Trophoblast cell (in vitro differentiated cells and primary cell): ENCODE results near the gene AEBP2.
"Not testable (repeated sequence)": the region's sequence is repeated elsewhere in the genome, so short reads cannot be mapped to it uniquely, and the experiment has no call there.

ENCODE experiments used
- DNase-seq, 2 donors: peaks; one replicate each; pipeline ENCODE4 v3.0.0-alpha.2; 2016
- H2AFZ ChIP-seq: 2 replicates; pipeline ENCODE4 v1.6.1; 2013; ENCODE audit warnings: low read length, moderate library complexity, mild to moderate bottlenecking; ENCODE audit not compliant: insufficient read depth, poor library complexity
- H2AK5ac ChIP-seq: 2 replicates; pipeline ENCODE4 v1.6.1; 2013; ENCODE audit warnings: mild to moderate bottlenecking, low read length
- H2BK120ac ChIP-seq: 2 replicates; pipeline ENCODE4 v1.6.1; 2013; ENCODE audit warnings: low read length, mild to moderate bottlenecking, moderate library complexity; ENCODE audit not compliant: insufficient read depth, poor library complexity
- H2BK12ac ChIP-seq: 2 replicates; pipeline ENCODE4 v1.6.1; 2013; ENCODE audit warnings: mild to moderate bottlenecking, low read length, moderate library complexity
- H2BK5ac ChIP-seq: 2 replicates; pipeline ENCODE4 v1.6.1; 2013; ENCODE audit warnings: low read length, low read depth, moderate library complexity, mild to moderate bottlenecking; ENCODE audit not compliant: poor library complexity
- H3K14ac ChIP-seq: 2 replicates; pipeline ENCODE4 v1.6.1; 2013; ENCODE audit warnings: mild to moderate bottlenecking, low read length
- H3K18ac ChIP-seq: 2 replicates; pipeline ENCODE4 v1.6.1; 2013; ENCODE audit warnings: mild to moderate bottlenecking, low read length
- H3K23ac ChIP-seq: 2 replicates; pipeline ENCODE4 v1.6.1; 2013; ENCODE audit warnings: low read length
- H3K27ac ChIP-seq: 2 replicates; pipeline ENCODE4 v1.5.1; 2013; ENCODE audit warnings: low read depth, mild to moderate bottlenecking, inconsistent platforms, low read length, moderate library complexity
- H3K27me3 ChIP-seq: 2 replicates; pipeline ENCODE4 v1.6.1; 2013; ENCODE audit warnings: inconsistent platforms, mild to moderate bottlenecking, low read length, moderate library complexity; ENCODE audit not compliant: insufficient read depth
- H3K36me3 ChIP-seq, 2 experiments: 1 replicate in 1 of 2; 2 replicates in 1 of 2; pipeline ENCODE4 v1.6.1; 2013; ENCODE audit warnings: low read length in 2 of 2, mild to moderate bottlenecking in 2 of 2, moderate library complexity in 1 of 2; ENCODE audit not compliant: insufficient read depth in 2 of 2, control insufficient read depth in 1 of 2
- H3K4ac ChIP-seq: 2 replicates; pipeline ENCODE4 v1.6.1; 2013; ENCODE audit warnings: low read depth, mild to moderate bottlenecking, low read length, moderate library complexity
- H3K4me1 ChIP-seq, 2 experiments: 1 replicate in 1 of 2; 2 replicates in 1 of 2; pipeline ENCODE4 v1.6.1; 2013; ENCODE audit warnings: low read length in 2 of 2, mild to moderate bottlenecking in 2 of 2, moderate library complexity in 1 of 2; ENCODE audit not compliant: insufficient read depth in 2 of 2, control insufficient read depth in 1 of 2
- H3K4me2 ChIP-seq: 2 replicates; pipeline ENCODE4 v1.6.1; 2013; ENCODE audit warnings: inconsistent platforms, mild to moderate bottlenecking, low read length, moderate library complexity
- H3K4me3 ChIP-seq: 2 replicates; pipeline ENCODE4 v1.5.1; 2013; ENCODE audit warnings: mild to moderate bottlenecking, low read depth, low read length, inconsistent platforms
- H3K79me1 ChIP-seq: one replicate; pipeline ENCODE4 v1.6.1; 2013; ENCODE audit warnings: low read length
- H3K79me2 ChIP-seq: 2 replicates; pipeline ENCODE4 v1.6.1; 2013; ENCODE audit warnings: low read length, mild to moderate bottlenecking; ENCODE audit not compliant: control insufficient read depth, insufficient read depth, poor library complexity
- H3K9ac ChIP-seq: 2 replicates; pipeline ENCODE4 v1.6.1; 2013; ENCODE audit warnings: mild to moderate bottlenecking, low read length
- H3K9me3 ChIP-seq: 2 replicates; pipeline ENCODE4 v1.6.1; 2013; ENCODE audit warnings: low read depth, mild to moderate bottlenecking, control low read depth, inconsistent platforms, low read length; ENCODE audit not compliant: insufficient read depth
- H4K12ac ChIP-seq: 2 replicates; pipeline ENCODE4 v1.6.1; 2013; ENCODE audit warnings: low read depth, mild to moderate bottlenecking, low read length, moderate library complexity
- H4K8ac ChIP-seq: 2 replicates; pipeline ENCODE4 v1.6.1; 2013; ENCODE audit warnings: low read depth, mild to moderate bottlenecking, low read length, moderate library complexity
- H4K91ac ChIP-seq: one replicate; pipeline ENCODE4 v1.6.1; 2013; ENCODE audit warnings: low read depth, mild to moderate bottlenecking, low read length, moderate library complexity
- WGBS: extraction: QIAGEN DNeasy Blood & Tissue Kit; methylation state at CpG from one replicate; pipeline ENCODE4 v1.1.7; 2013; ENCODE audit warnings: missing lambda C conversion rate; ENCODE audit not compliant: insufficient read length, insufficient coverage; ENCODE audit errors: extremely low coverage; 5-methylcytosine and 5-hydroxymethylcytosine counted together

AEBP2 gene

GRCh38 chr12:19410629-19411185, 28.6 kb upstream of the AEBP2 start:
- no peak overlapping the region for H2BK5ac ChIP-seq
- no peak overlapping the region for H2BK12ac ChIP-seq
- H3K27me3 ChIP-seq, result no peaks in the 10 kb centered on the region
- no peak overlapping the region for H2AK5ac ChIP-seq
- WGBS, result no CpG with 5 or more reads among the region's 7 CpGs
- no peak overlapping the region for H3K4me3 ChIP-seq
- no peak overlapping the region for H4K12ac ChIP-seq
- no peak overlapping the region for H3K18ac ChIP-seq
- H2AFZ ChIP-seq, result no peak overlapping the region
- no peaks in the 10 kb centered on the region for H3K79me2 ChIP-seq
- peaks cover 2 to 4% of the 10 kb centered on the region in 2 experiments for H3K4me1 ChIP-seq
- no peak overlapping the region for H3K23ac ChIP-seq
- no peak overlapping the region for H4K8ac ChIP-seq
- H3K4me2 ChIP-seq, result peak overlapping the region; percentile 21
- no peaks in the 10 kb centered on the region for H3K36me3 ChIP-seq
- no peak overlapping the region for H4K91ac ChIP-seq
- no peak overlapping the region for H2BK120ac ChIP-seq
- no peak for DNase-seq
- H3K14ac ChIP-seq, result no peak overlapping the region
- no peak overlapping the region for H3K4ac ChIP-seq
- H3K27ac ChIP-seq, result no peak overlapping the region
- H3K9me3 ChIP-seq, result no peaks in the 10 kb centered on the region
- no peaks in the 10 kb centered on the region for H3K79me1 ChIP-seq
- H3K9ac ChIP-seq, result no peak overlapping the region

DNA sequence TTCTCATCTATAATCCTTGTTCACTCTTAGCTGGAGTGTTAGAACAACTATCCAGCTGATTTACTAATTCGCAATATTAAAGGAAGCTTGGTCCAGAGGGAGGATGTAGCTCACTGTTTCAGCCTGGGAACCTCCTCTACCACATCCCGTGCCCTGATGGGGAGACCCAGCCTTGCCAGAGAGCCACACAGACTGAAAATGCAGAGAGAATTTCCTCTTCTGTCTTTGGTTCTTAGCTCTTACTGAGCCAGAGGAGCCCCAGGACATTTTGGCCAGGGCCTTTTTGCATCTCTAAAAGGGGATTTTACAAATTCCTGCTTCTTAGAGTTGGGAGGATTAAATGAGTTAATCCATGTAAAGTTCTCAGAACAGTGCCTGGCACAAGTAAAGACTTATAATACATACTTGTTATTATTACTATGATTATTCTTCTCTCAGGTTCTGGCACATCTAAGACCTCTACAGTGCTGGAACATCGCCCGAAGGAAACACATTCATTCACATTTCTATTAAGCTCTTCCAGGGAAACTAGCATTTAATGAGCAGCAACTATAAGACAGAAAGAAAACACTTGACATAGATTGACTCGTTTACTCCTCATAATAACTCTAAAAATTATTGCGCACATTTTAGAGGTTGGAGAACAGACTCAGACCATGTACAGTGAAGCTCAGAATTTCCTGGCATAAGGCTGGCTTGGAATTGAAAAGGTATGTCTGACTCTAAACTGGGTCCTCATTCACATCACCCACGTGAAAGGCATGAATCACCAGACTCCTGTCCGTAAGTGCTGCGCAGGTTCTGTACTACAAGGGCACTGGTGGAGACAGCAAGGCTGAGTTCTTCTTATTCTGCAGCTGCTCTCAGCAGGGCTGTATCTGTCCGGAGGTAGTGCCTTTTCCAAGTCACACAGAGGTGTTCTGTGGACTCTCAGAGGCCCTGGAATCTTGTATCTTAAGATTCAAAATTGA, 27.8 kb upstream of the AEBP2 start:
- no peak overlapping the region for H3K4me3 ChIP-seq
- H3K18ac ChIP-seq, result no peak overlapping the region
- H3K79me1 ChIP-seq, result no peaks in the 10 kb centered on the region
- no peaks in the 10 kb centered on the region for H3K27me3 ChIP-seq
- no peak overlapping the region for H2BK120ac ChIP-seq
- no peak overlapping the region for H3K14ac ChIP-seq
- H3K9ac ChIP-seq, result peak overlapping the region; percentile 55
- no peak for DNase-seq
- H2BK12ac ChIP-seq, result no peak overlapping the region
- H3K27ac ChIP-seq, result no peak overlapping the region
- H2AFZ ChIP-seq, result no peak overlapping the region
- no peak overlapping the region for H2AK5ac ChIP-seq
- H3K4me2 ChIP-seq, result no peak overlapping the region
- H2BK5ac ChIP-seq, result no peak overlapping the region
- no peak overlapping the region for H3K4ac ChIP-seq
- H4K8ac ChIP-seq, result no peak overlapping the region
- no peaks in the 10 kb centered on the region for H3K9me3 ChIP-seq
- H4K12ac ChIP-seq, result no peak overlapping the region
- WGBS, result no CpG with 5 or more reads among the region's 10 CpGs
- H3K23ac ChIP-seq, result no peak overlapping the region
- no peaks in the 10 kb centered on the region for H3K36me3 ChIP-seq
- no peaks in the 10 kb centered on the region for H3K79me2 ChIP-seq
- peaks cover 2 to 4% of the 10 kb centered on the region in 2 experiments for H3K4me1 ChIP-seq
- no peak overlapping the region for H4K91ac ChIP-seq

GRCh38 chr12:19412844-19413243, 26.4 kb upstream of the AEBP2 start:
- Histone ChIP-seq H4K12ac (no peak overlapping the region), H3K9ac (no peak overlapping the region), H3K36me3 (no peaks in the 10 kb centered on the region), H2AK5ac (no peak overlapping the region), H2AFZ (no peak overlapping the region), H3K14ac (no peak overlapping the region), H2BK12ac (no peak overlapping the region), H3K4me2 (no peak overlapping the region), H3K4me1 (peaks cover 2 to 4% of the 10 kb centered on the region in 2 experiments), H3K23ac (no peak overlapping the region), H3K9me3 (no peaks in the 10 kb centered on the region), H3K79me1 (no peaks in the 10 kb centered on the region), H3K27me3 (no peaks in the 10 kb centered on the region), H4K8ac (peak overlapping the region; percentile 65), H3K4ac (no peak overlapping the region), H4K91ac (no peak overlapping the region), H3K27ac (no peak overlapping the region), H2BK120ac (peak overlapping the region; percentile 17), H3K4me3 (no peak overlapping the region), H3K18ac (no peak overlapping the region), H2BK5ac (no peak overlapping the region), H3K79me2 (no peaks in the 10 kb centered on the region)
- DNase-seq, result no peak
- WGBS, result no CpG with 5 or more reads among the region's 23 CpGs

- not testable (repeated sequence) for H4K12ac ChIP-seq, H3K27me3 ChIP-seq, H3K9ac ChIP-seq, H3K4me3 ChIP-seq, H2BK120ac ChIP-seq, H3K27ac ChIP-seq, H2AK5ac ChIP-seq, H3K14ac ChIP-seq, H3K36me3 ChIP-seq, H4K91ac ChIP-seq, H2AFZ ChIP-seq, H3K4me1 ChIP-seq, H3K23ac ChIP-seq, H3K18ac ChIP-seq, H3K79me2 ChIP-seq, H3K4me2 ChIP-seq, H2BK12ac ChIP-seq, H4K8ac ChIP-seq, H3K4ac ChIP-seq, H3K79me1 ChIP-seq, DNase-seq, H2BK5ac ChIP-seq, H3K9me3 ChIP-seq
- no CpG with 5 or more reads among the region's 5 CpGs for WGBS
Measured at GRCh38 chr12:19413582-19413981, 25.7 kb upstream of the AEBP2 start.
